ENCODE measurements around the gene SRGAP3.

Gene SRGAP3

DNA sequence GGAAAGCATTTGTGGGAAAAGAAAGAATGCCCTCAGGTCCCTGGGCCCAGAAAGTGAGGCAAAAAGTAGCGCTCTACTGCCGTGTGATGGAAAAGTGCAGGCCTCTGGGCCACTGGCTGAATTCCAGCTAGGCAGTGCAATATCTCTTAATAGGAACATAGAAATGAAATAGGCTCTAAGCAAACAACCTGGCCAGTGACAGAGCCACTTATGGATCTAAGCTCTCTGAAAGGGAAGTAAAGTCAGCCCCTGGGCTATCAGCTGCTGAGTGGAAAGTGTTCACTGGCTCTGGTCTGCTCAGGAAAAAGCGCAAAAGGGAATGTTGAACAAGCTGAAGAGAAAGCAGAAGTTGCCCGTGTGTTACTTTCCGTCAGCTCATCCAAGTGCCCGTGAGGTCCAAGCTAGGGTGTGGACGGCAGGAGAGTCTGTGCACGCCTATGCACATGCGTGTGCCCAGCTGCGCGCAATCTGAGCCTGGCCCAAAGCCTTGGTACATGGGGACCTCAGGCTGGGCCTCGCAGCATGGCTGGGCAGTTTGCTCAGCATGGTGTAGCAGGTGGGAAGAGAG is 212.2 kb downstream of the SRGAP3 start:
- TF ChIP-seq, protein P1, sequence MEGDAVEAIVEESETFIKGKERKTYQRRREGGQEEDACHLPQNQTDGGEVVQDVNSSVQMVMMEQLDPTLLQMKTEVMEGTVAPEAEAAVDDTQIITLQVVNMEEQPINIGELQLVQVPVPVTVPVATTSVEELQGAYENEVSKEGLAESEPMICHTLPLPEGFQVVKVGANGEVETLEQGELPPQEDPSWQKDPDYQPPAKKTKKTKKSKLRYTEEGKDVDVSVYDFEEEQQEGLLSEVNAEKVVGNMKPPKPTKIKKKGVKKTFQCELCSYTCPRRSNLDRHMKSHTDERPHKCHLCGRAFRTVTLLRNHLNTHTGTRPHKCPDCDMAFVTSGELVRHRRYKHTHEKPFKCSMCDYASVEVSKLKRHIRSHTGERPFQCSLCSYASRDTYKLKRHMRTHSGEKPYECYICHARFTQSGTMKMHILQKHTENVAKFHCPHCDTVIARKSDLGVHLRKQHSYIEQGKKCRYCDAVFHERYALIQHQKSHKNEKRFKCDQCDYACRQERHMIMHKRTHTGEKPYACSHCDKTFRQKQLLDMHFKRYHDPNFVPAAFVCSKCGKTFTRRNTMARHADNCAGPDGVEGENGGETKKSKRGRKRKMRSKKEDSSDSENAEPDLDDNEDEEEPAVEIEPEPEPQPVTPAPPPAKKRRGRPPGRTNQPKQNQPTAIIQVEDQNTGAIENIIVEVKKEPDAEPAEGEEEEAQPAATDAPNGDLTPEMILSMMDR (IDR thresholded peaks at IDR 0.05; ENCODE audit: extremely low read depth, insufficient read depth, missing control alignments), result no peak
- DNase-seq (ENCODE audit: low spot score), result no peak
- in situ Hi-C loops (cut with MboI; ENCODE audit: low pct_unique_long_range_greater_than_20kb, low sequenced_read_pairs, unreplicated experiment), result no loop called here

DNA sequence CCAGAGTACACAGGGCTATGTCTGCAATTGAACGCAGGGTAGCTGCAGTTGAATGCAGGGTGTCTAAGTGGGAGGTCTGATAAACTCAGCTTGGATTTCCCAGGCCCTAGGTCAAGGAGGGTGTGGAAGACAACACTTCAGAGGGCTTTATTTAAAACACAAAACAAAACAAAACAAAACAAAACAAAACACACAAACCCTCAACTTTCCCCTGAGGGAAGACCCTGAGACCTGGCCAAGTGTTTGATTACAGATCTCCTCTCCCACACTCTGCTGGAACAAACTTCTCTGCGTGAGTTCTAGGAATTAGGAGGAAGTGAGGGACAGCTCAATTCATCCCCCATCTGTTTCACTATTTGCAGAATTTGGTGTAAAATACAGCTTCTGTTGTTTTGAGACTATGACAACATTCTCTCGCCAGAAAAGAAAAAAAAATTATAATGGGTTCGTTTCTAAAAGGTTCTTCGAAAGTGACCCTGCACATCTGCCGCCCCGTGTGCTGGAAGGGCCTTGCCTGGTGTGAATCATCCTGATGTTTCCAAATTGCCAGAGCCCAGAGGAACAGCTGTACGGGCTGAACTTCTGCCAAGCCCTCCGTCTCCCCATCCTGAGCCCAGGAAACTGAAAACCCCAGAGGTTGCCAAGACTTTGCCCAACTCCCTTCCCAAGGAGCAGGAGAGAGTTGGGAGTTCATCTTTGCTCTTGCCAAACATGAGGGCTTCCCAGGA is 212.9 kb downstream of the SRGAP3 start:
- TF ChIP-seq, protein P1 (IDR thresholded peaks at IDR 0.05; ENCODE audit: extremely low read depth, insufficient read depth, missing control alignments), result no peak
- in situ Hi-C loops (cut with MboI; ENCODE audit: low pct_unique_long_range_greater_than_20kb, low sequenced_read_pairs, unreplicated experiment), result no loop called here
- DNase-seq (ENCODE audit: low spot score), result no peak

DNA sequence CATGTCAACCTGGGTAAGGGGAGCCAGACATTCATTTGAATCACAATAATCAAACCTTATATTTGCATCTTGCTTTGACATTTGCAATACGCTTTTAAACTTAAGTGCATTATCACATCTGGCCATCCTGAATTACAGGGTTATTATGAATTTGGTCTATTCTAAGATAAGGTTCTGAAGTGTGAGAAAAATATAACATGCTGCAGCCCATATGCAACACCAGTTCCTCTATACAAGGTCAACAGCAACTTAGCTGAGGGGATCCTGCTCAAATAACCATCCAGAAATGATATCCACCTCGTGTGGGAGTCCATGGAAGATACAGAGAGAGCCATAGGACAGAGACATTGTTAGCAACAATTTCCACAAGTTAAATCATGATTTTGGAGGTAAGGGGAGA is 213.5 kb downstream of the SRGAP3 start:
- in situ Hi-C loops (cut with MboI; ENCODE audit: low pct_unique_long_range_greater_than_20kb, low sequenced_read_pairs, unreplicated experiment), result no loop called here
- TF ChIP-seq, protein P1 (IDR thresholded peaks at IDR 0.05; ENCODE audit: extremely low read depth, insufficient read depth, missing control alignments), result no peak
- DNase-seq (ENCODE audit: low spot score), result no peak

DNA sequence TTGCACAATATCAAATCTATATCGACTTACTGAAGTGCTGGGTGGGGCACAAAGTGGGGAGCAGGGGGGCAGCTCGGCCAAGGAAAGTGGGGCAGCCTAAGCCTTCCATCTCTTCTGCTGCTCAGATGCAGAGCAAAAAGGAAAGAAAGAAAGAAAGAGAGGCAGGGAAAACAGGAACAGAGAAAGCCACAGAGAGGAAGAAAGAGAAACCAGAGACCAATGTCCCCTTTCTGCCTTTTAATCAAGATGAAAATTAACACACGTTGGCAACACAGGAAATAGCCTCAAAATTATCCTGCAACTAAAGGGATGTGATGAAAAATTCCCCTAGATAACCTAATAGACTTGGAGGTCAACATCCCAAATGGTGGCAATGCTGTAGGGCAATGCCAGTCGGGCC is 214.0 kb downstream of the SRGAP3 start:
- TF ChIP-seq, protein P1 (IDR thresholded peaks at IDR 0.05; ENCODE audit: extremely low read depth, insufficient read depth, missing control alignments), result no peak
- in situ Hi-C loops (cut with MboI; ENCODE audit: low pct_unique_long_range_greater_than_20kb, low sequenced_read_pairs, unreplicated experiment), result no loop called here
- DNase-seq (ENCODE audit: low spot score), result no peak

DNA sequence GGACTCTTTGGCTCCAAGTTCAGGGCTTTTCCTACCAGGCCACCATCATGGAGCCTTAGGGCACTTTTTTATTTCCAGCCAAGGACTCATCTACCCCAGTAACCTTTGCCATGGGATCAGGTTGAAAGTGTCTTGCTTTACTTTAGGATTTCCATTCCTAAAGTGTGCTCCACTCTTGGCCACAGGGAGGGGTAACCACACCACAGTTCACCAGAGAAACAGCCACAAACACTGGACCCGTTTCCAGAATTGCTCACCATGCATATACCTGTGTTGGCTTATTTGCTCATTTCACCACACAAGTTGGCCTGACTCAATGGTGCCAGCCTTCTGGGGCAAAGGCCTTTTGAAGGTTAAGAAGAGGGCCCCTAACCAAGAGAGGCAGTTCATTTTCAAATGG is 215.6 kb downstream of the SRGAP3 start:
- in situ Hi-C loops (cut with MboI; ENCODE audit: low pct_unique_long_range_greater_than_20kb, low sequenced_read_pairs, unreplicated experiment), result no loop called here
- DNase-seq (ENCODE audit: low spot score), result no peak
- TF ChIP-seq, protein P1 (IDR thresholded peaks at IDR 0.05; ENCODE audit: extremely low read depth, insufficient read depth, missing control alignments), result no peak

DNA sequence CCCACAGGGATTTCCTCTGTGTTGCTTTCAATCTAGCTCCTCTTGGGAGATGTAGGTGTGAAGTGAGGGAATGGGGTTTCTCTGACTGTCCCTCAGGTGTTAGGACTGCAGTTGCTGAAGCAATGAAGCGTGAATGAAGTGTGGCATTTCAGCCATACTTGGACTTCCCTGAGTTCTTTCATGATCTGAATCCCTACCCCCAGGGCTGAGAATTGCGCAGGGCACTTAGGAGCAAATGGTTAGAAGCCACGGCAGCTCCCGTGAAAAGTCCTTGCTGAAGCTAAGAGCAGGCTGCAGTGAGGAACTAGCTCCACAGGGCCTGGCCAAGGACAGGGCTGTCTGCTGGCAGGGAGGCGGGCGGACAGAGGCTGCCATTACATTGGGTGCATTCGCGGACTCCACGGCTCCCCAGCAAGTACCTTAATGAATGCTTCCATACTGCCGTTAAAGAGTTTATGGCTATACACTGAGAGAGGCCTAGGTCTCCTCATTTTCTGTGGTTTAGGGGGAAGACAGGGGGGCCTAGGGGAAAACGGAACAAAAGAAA is 217.1 kb downstream of the SRGAP3 start:
- TF ChIP-seq, protein P1 (IDR thresholded peaks at IDR 0.05; ENCODE audit: extremely low read depth, insufficient read depth, missing control alignments), result no peak
- no peak for DNase-seq (ENCODE audit: low spot score)
- in situ Hi-C loops (cut with MboI; ENCODE audit: low pct_unique_long_range_greater_than_20kb, low sequenced_read_pairs, unreplicated experiment), result no loop called here
